ENCODE measurements around the gene CLNK. TPM values are rescaled to one million over a fixed set of nuclear protein-coding genes. Genes with fewer than 3 reads are reported as not detected.

The CLNK gene
- total and polyA plus RNA-seq, 2 of the 8 experiments (the other 6 are each of a cell fraction or from before 2014, with no cell fraction given): not detected

DNA sequence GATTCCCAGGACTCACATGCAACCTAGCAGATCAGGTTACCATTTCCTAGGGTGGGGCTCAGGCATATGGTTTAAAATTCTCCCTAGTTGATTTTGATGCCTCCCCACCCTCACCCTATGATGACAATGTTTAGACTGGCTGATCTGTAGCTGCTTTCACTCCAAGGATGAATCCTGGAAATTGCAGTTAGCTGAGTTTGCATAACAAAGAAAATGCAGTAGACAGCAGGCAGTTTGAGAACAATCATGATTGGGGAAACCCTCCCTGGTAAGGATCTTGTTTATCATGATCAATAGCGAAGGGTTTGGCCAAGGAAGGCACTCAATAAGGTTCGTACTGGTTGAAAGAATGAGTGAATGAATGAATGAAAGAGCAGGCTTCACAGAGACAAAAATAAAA, 229.4 kb downstream of the CLNK start:
- ChIA-PET CTCF (ENCODE audit: partially characterized antibody) (interaction anchor here (0.5 to 1.9 kb wide), 2 partner anchors 71 to 149 kb away, joined by 3 to 5 read pairs; no protein-coding TSS in a partner anchor), POLR2A (ENCODE audit: partially characterized antibody) (no interaction called here)
- peak; percentile 57 for FAIRE-seq
- Histone ChIP-seq H3K79me2 (ENCODE audit: control insufficient read depth in 1 of 2, insufficient read depth in 2 of 2, low read length in 2 of 2) (no peaks in the 10 kb centered on the region), H3K27me3 (replicated peaks in 1 of 4; ENCODE audit: control insufficient read depth in 3 of 4, extremely low read depth in 1 of 4, insufficient read depth in 3 of 4, low read length in 3 of 4) (peaks cover 30 to 51% (median 45%) of the 10 kb centered on the region in 4 experiments), H3K4me3 (ENCODE audit: extremely low read depth in 1 of 4, insufficient read depth in 2 of 4, low read depth in 3 of 4, low read length in 4 of 4) (peak overlapping the region in 1 of 4 experiments; percentile 12; a peak in 1 of 8 replicates), H2BK5ac (ENCODE audit: low read depth, low read length) (no peak overlapping the region), H2BK20ac (ENCODE audit: low read length) (no peak overlapping the region), H4K8ac (ENCODE audit: extremely low read depth, insufficient read depth, low read length) (no peak overlapping the region), H3K36me3 (ENCODE audit: control insufficient read depth in 2 of 4, insufficient read depth in 4 of 4, low read length in 3 of 4) (peaks cover 2 to 3% (median 3%) of the 10 kb centered on the region in 4 experiments; a peak in 2 of 8 replicates), H2AFZ (ENCODE audit: low read length) (no peak overlapping the region), H2BK12ac (ENCODE audit: low read depth, low read length) (no peak overlapping the region), H3K23ac (ENCODE audit: insufficient read length) (no peak overlapping the region), H2AK5ac (ENCODE audit: low read depth, low read length) (no peak overlapping the region), H4K5ac (ENCODE audit: insufficient read length, low read depth, low read length) (no peak overlapping the region), H2BK15ac (ENCODE audit: low read length) (no peak overlapping the region), H3K18ac (ENCODE audit: extremely low read depth, low read length) (no peak overlapping the region), H3K56ac (replicated peaks; ENCODE audit: insufficient read length, low read depth, low read length) (no peak overlapping the region), H3K9me3 (ENCODE audit: insufficient read depth in 2 of 2, low read depth in 1 of 2, low read length in 1 of 2) (no peaks in the 10 kb centered on the region), H2BK120ac (replicated peaks; ENCODE audit: low read depth, low read length) (no peak overlapping the region), H3K14ac (ENCODE audit: insufficient read length) (no peak overlapping the region), H3K27ac (ENCODE audit: low read depth, low read length) (no peak overlapping the region), H3K9ac (replicated peaks in 1 of 4; ENCODE audit: extremely low read depth in 1 of 4, low read depth in 3 of 4, low read length in 3 of 4) (no peak overlapping the region), H3K4ac (replicated peaks; ENCODE audit: insufficient read length, low read depth, low read length) (no peak overlapping the region), H3K79me1 (ENCODE audit: low read depth, low read length) (no peaks in the 10 kb centered on the region), H3K4me1 (replicated peaks in 1 of 4; ENCODE audit: control insufficient read depth in 3 of 4, insufficient read depth in 4 of 4, low read length in 3 of 4) (peaks cover 10 to 17% (median 12%) of the 10 kb centered on the region in 4 experiments), H4K91ac (replicated peaks; ENCODE audit: insufficient read length, low read length) (no peak overlapping the region), H3K4me2 (ENCODE audit: insufficient read depth in 1 of 2, low read depth in 2 of 2, low read length in 2 of 2) (peak overlapping the region; percentile 29 to 69; a peak in 3 of 4 replicates), H3K23me2 (ENCODE audit: low read depth, low read length) (peaks cover 4% of the 10 kb centered on the region; the same call in 1 of the 2 replicates), H4K20me1 (replicated peaks in 1 of 2; ENCODE audit: control insufficient read depth in 1 of 2, insufficient read depth in 2 of 2, low read length in 2 of 2) (peaks cover 8 to 10% of the 10 kb centered on the region in 2 experiments)
- DNase-seq (ENCODE audit: low read depth in 1 of 2, low spot score in 2 of 2): no peak
- TF ChIP-seq TEAD4 (IDR thresholded peaks at IDR 0.05; ENCODE audit: low read depth, low read length): no peak
- peak; percentile 88 for TF ChIP-seq POU5F1 (IDR thresholded peaks at IDR 0.05; ENCODE audit: low read depth, low read length)
- no peak for TF ChIP-seq SIRT6 (IDR thresholded peaks at IDR 0.05; ENCODE audit: low read length)
- TF ChIP-seq, protein P1, sequence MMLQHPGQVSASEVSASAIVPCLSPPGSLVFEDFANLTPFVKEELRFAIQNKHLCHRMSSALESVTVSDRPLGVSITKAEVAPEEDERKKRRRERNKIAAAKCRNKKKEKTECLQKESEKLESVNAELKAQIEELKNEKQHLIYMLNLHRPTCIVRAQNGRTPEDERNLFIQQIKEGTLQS (IDR thresholded peaks at IDR 0.05; ENCODE audit: insufficient read depth, low read depth, low read length): no peak
- TF ChIP-seq RNF2 (IDR thresholded peaks at IDR 0.05; ENCODE audit: borderline replicate concordance, low read depth, low read length, missing control alignments, poor library complexity, severe bottlenecking): no peak
- TF ChIP-seq CREB1 (IDR thresholded peaks at IDR 0.05): no peak
- 68% methylated on average over 2 of the region's 2 CpGs; no CpG with 5 or more reads in 1 of the 2 experiments for WGBS, 2 experiments (ENCODE audit: extremely low coverage in 1 of 2, insufficient coverage in 1 of 2, insufficient read length in 1 of 2, insufficient replicate concordance in 2 of 2, low coverage in 1 of 2, low lambda C conversion rate in 2 of 2, missing lambda C conversion rate in 1 of 2)
